Astrocyte of the spinal cord (primary cell): ENCODE results near the gene SH2B3.

Source experiments
- DNase-seq: peaks from one replicate; pipeline ENCODE4 v3.0.0; 2011; ENCODE audit warnings: low read depth, low spot score
- H3K4me3 ChIP-seq: 2 replicates; pipeline ENCODE4 v1.5.1; 2011; ENCODE audit warnings: low read depth, mild to moderate bottlenecking, low read length, moderate library complexity
- in situ Hi-C: cut with HindIII; loops from 2 replicates; pipeline ENCODE4 v1.10.0; 2017; ENCODE audit warnings: low sequenced_read_pairs
- TF ChIP-seq, protein P1 (sequence below): IDR thresholded peaks from 2 replicates; pipeline ENCODE4 v1.5.1; 2012; ENCODE audit warnings: low read depth, mild to moderate bottlenecking, low read length, inconsistent platforms

SH2B3 gene

DNA sequence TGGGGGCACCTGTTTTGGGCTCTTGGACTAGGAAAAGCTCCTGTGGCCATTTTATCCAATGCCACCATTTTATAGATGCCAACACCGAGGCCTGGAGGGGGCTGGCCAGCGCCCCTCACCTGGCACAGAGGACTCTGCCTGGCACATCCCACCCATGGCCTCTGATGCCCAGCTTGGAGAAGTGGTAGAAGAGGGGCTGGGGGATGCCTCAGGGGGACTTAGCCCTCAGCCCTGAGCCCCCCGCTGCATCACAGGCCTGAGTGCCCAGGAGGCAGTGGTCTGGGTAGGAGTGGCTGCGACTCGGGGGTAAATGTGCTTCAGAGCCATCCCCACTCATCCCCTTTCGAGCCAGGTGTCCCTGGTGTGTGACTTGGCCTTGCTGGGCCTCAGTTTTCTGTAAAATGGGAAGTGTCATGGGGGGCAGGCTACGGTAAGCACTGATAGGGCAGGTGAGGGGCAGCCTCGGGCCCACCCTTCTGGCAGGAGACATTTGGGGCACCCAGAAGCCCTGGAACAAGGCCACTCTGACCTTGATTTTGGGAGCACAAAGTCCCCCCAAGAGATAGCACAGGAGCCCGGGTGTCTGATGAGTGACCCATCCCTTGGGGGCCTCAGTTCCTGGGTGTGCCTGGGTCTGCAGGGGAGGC, 22.5 kb downstream of the SH2B3 start:
- no peak overlapping the region for H3K4me3 ChIP-seq
- TF ChIP-seq, protein P1, sequence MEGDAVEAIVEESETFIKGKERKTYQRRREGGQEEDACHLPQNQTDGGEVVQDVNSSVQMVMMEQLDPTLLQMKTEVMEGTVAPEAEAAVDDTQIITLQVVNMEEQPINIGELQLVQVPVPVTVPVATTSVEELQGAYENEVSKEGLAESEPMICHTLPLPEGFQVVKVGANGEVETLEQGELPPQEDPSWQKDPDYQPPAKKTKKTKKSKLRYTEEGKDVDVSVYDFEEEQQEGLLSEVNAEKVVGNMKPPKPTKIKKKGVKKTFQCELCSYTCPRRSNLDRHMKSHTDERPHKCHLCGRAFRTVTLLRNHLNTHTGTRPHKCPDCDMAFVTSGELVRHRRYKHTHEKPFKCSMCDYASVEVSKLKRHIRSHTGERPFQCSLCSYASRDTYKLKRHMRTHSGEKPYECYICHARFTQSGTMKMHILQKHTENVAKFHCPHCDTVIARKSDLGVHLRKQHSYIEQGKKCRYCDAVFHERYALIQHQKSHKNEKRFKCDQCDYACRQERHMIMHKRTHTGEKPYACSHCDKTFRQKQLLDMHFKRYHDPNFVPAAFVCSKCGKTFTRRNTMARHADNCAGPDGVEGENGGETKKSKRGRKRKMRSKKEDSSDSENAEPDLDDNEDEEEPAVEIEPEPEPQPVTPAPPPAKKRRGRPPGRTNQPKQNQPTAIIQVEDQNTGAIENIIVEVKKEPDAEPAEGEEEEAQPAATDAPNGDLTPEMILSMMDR = no peak
- no peak for DNase-seq
- in situ Hi-C loops = no loop called here

DNA sequence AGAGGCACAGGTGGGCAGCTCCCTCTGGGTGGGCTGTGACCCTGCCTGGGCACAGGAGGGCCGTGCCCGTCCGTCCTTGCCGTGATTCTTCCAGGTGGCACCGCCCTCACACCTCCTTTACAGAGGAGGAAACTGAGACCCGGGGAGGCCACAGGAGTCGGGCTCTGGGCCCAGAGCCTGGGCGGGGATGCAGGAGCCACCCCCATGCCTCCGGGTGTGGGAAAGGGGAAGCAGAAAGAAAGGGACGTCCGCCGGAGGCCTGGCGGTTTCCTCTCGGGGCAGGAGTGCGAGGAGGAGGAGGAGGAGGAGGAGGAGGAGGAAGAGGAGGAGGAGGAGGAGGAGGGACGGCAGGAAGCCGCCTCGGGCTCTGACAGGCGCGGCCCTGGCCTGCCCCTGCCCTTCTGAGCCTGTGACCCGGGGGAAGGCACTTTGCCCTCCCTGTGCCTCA, 23.0 kb downstream of the SH2B3 start:
- H3K4me3 ChIP-seq = no peak overlapping the region
- TF ChIP-seq, protein P1 = no peak
- DNase-seq = no peak
- in situ Hi-C loops = no loop called here

DNA sequence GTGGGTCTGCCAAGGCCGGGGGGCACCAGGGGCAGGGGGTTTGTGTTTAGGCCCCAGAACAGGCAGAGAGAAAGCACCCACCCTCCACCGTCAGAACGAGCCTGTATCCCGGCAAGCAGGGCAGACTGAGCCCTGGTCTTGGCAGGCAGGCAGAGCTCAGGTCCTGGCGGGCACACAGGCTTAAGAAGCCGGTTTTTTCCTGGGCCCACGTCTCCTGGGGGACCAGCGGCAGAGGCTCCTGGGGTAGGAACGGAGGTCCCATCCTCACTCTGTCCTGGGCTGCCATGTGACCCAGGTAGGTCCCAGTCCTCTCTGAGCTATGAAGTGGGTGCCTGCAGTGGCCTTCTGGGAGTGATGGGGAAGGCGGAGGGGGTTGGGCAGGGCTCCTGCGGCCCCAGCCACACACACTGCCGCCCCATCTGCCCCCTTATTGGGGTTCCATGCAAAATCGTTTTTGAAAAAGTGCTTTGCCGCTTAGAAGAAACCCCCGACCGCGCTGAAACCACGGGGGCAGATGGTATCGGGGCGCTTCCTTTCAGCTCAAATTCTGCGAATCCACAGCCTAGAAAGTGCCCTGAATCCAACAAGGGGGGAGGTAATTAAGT, 24.2 kb downstream of the SH2B3 start:
- TF ChIP-seq, protein P1 = no peak
- in situ Hi-C loops = no loop called here
- no peak overlapping the region for H3K4me3 ChIP-seq
- DNase-seq = no peak

DNA sequence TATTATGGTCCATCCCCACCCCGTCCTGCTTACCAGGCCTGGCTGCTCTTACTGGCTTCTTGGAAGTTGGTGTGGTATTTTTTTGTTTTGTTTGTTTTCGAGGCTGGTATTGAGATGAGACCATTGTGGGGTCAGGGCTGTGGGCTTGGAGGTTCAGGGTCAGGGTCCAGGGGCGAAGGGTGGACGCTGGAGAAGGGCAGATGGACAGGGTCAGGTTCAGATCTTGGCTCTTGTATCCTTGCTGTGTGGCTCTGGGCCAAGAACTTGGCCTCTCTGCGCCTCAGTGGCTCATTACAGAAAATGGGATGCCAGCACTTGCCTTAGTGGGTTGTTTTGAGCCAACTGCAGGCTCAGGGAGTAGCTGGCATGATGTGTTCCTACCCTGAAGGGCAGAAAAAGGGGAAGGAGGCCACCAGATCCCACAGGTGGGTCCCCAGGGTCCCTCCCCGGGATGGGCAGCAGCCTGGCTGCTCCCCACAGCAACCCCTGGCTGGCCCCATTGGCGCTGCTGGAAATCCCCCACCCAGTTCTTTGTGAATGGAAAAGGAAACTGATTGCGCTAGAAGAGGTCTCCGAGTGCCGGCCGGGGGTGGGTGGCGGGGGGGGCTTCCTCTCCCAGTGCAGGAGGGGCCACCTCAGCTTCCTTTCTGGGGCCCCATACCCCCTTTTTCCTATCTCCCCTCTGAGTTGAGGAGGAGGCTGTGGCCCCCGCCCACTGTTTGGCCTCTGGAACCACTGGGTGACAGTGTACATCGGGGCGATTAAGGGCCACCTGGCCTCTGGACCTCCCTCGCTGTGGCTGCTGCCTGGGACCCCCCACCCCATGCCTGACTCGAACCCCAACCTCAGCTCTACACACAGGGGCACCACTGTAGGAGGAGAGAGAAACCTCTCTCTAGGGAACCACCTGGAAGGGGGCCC, 25.0 kb downstream of the SH2B3 start:
- in situ Hi-C loops = no loop called here
- no peak overlapping the region for H3K4me3 ChIP-seq
- DNase-seq = no peak
- TF ChIP-seq, protein P1 = no peak

DNA sequence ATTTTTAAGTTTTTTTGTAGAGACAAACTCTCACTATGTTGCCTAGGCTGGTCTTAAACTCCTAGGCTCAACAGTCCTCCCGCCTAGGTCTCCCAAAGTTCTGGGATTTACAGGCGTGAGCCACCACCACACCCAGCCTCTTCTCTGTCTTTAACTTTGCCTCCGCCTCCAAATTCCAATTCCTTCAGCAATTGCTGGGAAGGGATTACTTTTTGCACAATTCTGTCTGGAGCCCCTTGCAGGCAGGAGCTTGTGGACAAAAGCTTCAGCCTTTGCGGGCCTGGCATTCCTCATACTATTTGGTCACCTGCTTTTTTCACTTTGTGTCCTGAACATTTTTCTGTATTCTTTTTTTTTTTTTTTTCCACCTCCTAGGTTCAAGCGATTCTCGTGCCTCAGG, 26.0 kb downstream of the SH2B3 start:
- in situ Hi-C loops = no loop called here
- TF ChIP-seq, protein P1 = no peak
- DNase-seq = no peak
- no peak overlapping the region for H3K4me3 ChIP-seq

DNA sequence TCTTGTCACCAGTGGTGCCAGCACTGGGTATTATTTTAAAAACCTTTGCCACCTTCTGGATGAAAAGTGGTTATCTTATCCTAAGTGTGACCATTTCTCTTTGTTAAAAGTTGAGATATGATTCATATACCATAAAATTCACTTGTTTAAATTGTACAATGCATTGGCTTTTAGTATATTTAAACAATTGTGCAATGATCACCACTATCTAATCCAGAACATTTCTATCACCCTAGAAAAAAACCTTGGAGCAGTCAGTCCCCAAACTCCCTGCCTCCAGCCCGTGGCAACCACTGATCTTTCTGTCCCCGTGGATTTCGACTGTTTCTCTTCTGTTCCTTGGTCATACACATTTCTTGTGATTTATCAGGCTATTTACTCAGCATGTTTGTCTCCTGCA, 28.3 kb downstream of the SH2B3 start:
- TF ChIP-seq, protein P1 = no peak
- in situ Hi-C loops = no loop called here
- H3K4me3 ChIP-seq = no peak overlapping the region
- no peak for DNase-seq
